Liver (tissue), 3 donors: ENCODE data around the gene AHSA1.

Source experiments
- ATF3 ChIP-seq: IDR thresholded peaks from 2 replicates; pipeline ENCODE4 v1.6.1; 2016; ENCODE audit warnings: antibody characterized with exemption
- CTCF ChIP-seq: fragments of 150-350 bp; IDR thresholded peaks from 2 replicates; pipeline ENCODE4 v1.5.1; 2017; ENCODE audit warnings: improper control_type of control experiment, low read depth, low read length; ENCODE audit not compliant: missing input control
- GABPA ChIP-seq, 2 donors: IDR thresholded peaks in 1 of 2; conservative IDR thresholded peaks in 1 of 2; 2 replicates each; pipeline ENCODE4 v1.6.1; 2016; ENCODE audit warnings: antibody characterized with exemption in 2 of 2, mild to moderate bottlenecking in 1 of 2, moderate library complexity in 1 of 2
- HNF4A ChIP-seq, 2 donors: conservative IDR thresholded peaks; 2 replicates each; pipeline ENCODE4 v1.6.1; 2016; ENCODE audit warnings: antibody characterized with exemption in 2 of 2, mild to moderate bottlenecking in 2 of 2
- JUND ChIP-seq, 2 donors: IDR thresholded peaks; 2 replicates each; pipeline ENCODE4 v1.6.1; 2016; ENCODE audit warnings: antibody characterized with exemption in 2 of 2
- MAX ChIP-seq: IDR thresholded peaks from 2 replicates; pipeline ENCODE4 v1.6.1; 2016; ENCODE audit warnings: antibody characterized with exemption
- RAD21 ChIP-seq, 2 donors: IDR thresholded peaks; 2 replicates each; pipeline ENCODE4 v1.6.1; 2016; ENCODE audit warnings: antibody characterized with exemption in 2 of 2, mild to moderate bottlenecking in 2 of 2
- REST ChIP-seq: IDR thresholded peaks from 2 replicates; pipeline ENCODE4 v1.6.1; 2016; ENCODE audit warnings: antibody characterized with exemption, mild to moderate bottlenecking
- RXRA ChIP-seq, 2 donors: IDR thresholded peaks; 2 replicates each; pipeline ENCODE4 v1.6.1; 2017 to 2018; ENCODE audit warnings: antibody characterized with exemption in 2 of 2, mild to moderate bottlenecking in 1 of 2
- SP1 ChIP-seq: IDR thresholded peaks from 2 replicates; pipeline ENCODE4 v1.6.1; 2018; ENCODE audit warnings: antibody characterized with exemption, mild to moderate bottlenecking
- TAF1 ChIP-seq: conservative IDR thresholded peaks from 2 replicates; pipeline ENCODE4 v1.6.1; 2016; ENCODE audit warnings: antibody characterized with exemption, mild to moderate bottlenecking
- ZBTB33 ChIP-seq: IDR thresholded peaks from 2 replicates; pipeline ENCODE4 v1.6.1; 2016; ENCODE audit warnings: antibody characterized with exemption
- donor health status: healthy.
- donor health status: healthy.

GRCh38 chr14:77459072-77459723 lies 1.3 kb downstream of the AHSA1 start:
- peak; percentile 25 for TF ChIP-seq CTCF
- TF ChIP-seq JUND (IDR thresholded peaks at IDR 0.05), result no peak
- TF ChIP-seq ZBTB33, result no peak
- no peak for TF ChIP-seq HNF4A (conservative IDR thresholded peaks at IDR 0.05)
- TF ChIP-seq RXRA (IDR thresholded peaks at IDR 0.05), result no peak
- peak; percentile 49 to 68 for TF ChIP-seq RAD21 (IDR thresholded peaks at IDR 0.05)
- no peak for TF ChIP-seq ATF3
- TF ChIP-seq REST, result no peak
- no peak for TF ChIP-seq TAF1
- TF ChIP-seq MAX, result no peak
- TF ChIP-seq SP1, result no peak
- no peak for TF ChIP-seq GABPA (IDR thresholded peaks at IDR 0.05 in 1 of 2, conservative IDR thresholded peaks at IDR 0.05 in 1 of 2)
